Stimulated activated CD4-positive, alpha-beta T cell treated with anti-CD3 and anti-CD28 coated beads, Interleukin-4, amount 100 ng/mL, for 48 hours (primary cell): Measurements from ENCODE around the gene CFAP20.

ENCODE experiments used
- DNase-seq, 2 donors: peaks; one replicate each; pipeline ENCODE4 v3.0.0-alpha.2; 2020; ENCODE audit warnings: low read depth in 2 of 2

Gene CFAP20

GRCh38 chr16:58129097-58129936 lies at the start of gene CFAP20:
TSS of gene CFAP20 (minus strand) at chr16:58129381. CDS start at chr16:58129115, 266 bp downstream.
- peak; percentile 94 to 97 for DNase-seq

GRCh38 chr16:58177353-58177710 lies 48.2 kb upstream of the CFAP20 start:
- no peak for DNase-seq

GRCh38 chr16:58176608-58177352 lies 47.6 kb upstream of the CFAP20 start:
- DNase-seq: no peak

- no peak for DNase-seq
These were observed 41.0 kb upstream of the CFAP20 start for GRCh38 chr16:58170223-58170622.

DNA sequence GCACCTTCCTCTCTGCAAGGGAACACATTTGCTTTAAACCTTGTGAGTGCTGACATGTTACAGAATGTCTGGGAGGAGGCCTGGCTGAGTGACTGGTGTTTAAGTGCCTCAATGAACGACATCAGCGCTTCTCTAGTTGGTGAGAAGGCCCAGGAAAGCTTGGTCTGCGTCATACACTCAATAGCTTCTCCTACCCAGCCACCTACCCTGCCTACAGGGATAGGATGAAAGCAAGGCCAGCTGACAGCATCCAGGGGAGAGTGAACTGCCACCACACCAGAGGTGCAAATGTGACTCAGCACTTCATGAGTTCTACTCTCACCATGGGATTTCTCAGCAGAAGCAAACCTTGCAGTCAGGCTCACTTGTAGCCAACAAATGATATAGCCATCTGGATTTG lies 31.7 kb upstream of the CFAP20 start:
- no peak for DNase-seq

- DNase-seq: no peak
These were observed 29.5 kb upstream of the CFAP20 start for GRCh38 chr16:58158725-58159124.

GRCh38 chr16:58157951-58158540 lies 28.9 kb upstream of the CFAP20 start:
- DNase-seq: no peak

DNA sequence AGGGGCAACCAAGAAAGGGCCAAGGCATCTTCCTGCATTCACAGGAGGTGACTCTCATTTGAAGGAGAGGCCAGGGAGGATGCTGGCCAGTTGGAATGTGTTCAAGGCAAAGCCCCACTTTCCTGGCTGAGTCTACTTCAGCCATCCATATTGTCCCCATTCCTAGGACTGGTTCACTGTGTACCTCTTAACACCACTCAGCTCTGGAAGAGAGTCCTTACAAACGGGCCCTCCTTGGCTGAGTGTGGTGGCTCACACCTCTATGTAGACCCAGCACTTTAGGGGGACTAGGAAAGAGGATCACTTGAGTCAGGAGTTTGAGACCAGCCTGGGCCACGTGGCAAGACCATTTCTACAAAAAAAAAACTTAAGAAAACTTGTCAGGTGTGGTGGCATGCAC lies 28.1 kb upstream of the CFAP20 start:
- DNase-seq: no peak

DNA sequence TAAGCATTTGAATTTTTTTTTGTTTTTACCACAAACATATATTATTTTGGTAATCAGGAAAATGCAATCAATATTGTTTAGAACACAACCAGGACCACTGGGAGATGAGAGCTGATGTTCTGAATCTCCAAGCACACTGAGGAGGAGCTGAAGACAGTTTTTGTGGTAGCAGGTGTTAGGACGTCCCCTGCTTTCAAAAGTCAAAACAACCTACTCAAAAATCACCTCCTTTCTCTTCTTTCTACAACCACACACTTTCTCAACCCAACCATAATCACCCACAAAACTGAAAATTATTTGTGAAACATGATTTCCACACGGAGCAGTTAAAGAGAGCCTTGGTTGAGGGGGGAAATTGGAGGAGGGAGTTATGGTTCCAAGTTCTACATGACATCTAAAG lies 26.7 kb upstream of the CFAP20 start:
- DNase-seq: no peak

- no peak for DNase-seq
These were observed 25.2 kb upstream of the CFAP20 start for GRCh38 chr16:58154345-58154744.

- DNase-seq: no peak
These were observed 23.2 kb upstream of the CFAP20 start for GRCh38 chr16:58152246-58152868.

DNA sequence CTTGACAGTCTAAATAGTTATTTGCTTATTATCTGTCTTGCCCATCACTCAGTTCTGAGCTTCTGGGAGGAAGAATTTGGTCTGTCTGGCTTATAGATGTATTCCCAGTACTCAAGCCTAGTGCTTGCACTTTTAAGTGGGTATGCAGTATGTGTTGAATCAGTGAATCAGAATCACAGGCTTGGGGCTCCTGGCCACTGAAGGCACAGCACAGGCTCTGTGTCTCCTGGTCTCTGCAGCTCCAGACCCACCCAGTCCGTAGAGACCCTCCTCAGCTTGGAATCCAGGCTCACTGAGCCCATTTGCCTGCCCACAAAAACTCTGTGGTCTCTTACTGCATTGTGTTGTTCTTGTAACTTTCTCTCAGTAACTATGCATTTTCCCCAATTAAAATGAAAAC lies 19.3 kb upstream of the CFAP20 start:
- no peak for DNase-seq

DNA sequence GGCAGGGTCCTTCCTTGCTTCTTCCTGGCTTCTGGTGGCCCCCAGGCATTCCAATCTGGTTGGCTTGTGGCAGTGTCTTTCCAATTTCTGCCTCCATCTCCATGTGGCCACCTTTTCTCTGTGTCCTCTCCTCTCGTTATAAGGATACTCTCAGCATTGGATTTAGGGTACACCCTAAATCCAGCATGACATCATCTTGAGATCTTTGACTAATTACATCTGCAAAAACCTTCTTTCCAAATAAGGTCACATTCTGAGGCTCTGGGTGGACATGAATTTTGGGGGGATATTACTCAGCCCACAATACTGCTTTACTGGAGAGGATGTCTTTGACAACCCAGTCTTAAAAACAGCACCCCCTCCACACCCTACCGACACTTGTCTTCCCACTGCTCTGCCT lies 18.9 kb upstream of the CFAP20 start:
- DNase-seq: no peak

GRCh38 chr16:58138852-58139251 lies 9.7 kb upstream of the CFAP20 start:
- no peak for DNase-seq

- no peak for DNase-seq
These were observed 8.4 kb upstream of the CFAP20 start for GRCh38 chr16:58137581-58137980.

DNA sequence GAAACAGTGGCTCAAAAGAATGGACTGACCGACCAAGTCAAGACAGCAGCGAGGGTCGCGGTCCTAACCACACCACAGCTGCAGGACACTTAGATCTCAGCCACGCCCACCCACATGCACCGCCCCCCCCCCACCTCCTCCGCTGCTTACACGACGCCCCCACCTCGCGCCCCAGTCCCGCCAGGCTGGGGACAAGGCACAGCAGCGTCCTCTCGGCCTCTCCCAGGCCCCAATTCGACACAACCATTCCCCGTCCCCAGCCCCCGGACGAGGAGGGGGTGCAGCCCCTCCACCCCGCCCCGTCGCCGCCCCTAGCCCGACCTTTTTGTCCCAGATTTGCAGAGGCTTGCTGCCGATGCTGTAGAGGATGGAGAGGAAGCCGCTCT lies 477 bp downstream of the CFAP20 start:
- peak in 1 of 2 donors; percentile 10 for DNase-seq

- no peak for DNase-seq
These were observed 975 bp downstream of the CFAP20 start for GRCh38 chr16:58128181-58128631.

GRCh38 chr16:58127634-58128033 lies 1.5 kb downstream of the CFAP20 start:
- no peak for DNase-seq

DNA sequence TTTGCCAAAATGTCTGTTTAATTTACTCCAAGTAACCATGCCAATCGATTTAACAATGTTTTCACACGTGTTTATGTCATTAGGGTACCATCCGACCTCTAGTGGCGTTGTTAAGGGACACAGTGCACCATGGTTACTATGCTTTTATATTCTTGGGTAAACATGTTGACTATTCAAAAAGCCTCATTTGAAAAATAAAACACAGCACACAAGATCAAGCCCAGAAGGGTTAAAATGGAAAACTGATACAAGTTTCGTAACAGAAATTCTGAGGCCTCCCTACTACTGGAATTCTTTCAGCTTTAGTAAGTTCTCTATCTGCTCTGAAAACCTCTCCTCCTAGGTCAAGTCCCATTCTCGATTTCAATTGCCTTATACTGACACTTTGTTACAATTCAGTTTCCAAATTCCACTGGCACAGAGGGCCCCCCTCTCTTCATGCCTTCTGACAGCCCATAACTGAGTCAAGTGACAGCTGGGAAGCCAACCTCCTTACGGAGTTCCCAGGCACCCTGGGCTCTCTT lies 2.1 kb downstream of the CFAP20 start:
- no peak for DNase-seq

GRCh38 chr16:58126451-58126961 lies 2.7 kb downstream of the CFAP20 start:
- DNase-seq: no peak

DNA sequence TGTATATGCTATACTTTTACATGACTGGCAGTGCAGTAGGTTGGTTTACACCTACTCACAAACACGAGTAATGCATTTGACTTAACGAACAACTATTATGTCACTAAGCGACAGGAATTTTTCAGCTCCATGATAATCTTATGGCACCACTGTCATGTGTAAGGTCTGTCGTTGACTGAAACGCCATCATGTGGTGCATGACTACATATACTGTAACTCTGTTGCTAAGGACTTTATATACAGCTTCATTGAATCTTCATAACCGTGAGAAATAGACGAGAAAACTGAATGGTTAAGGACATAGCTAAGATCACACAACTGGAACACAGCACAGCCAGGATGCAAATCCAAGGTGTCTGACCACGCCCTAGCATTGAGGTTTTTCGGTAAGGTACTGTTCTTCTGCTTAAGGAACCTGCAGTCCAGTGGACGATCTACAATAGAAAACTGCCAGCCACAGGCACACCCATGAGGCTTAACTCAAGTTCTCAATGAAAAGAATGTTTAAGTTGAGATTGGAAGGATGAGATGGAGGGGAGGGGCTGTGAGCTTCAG lies 3.3 kb downstream of the CFAP20 start:
- no peak for DNase-seq
